Prostate gland (tissue), 2 donors: ENCODE data around the gene ZFHX3. TPM values are rescaled to one million over a fixed set of nuclear protein-coding genes. Genes with fewer than 3 reads are reported as not detected.

Source experiments
- DNase-seq: peaks from one replicate; pipeline ENCODE4 v3.0.0-alpha.2; 2019; ENCODE audit warnings: low spot score
- H3K27ac ChIP-seq, 2 donors: fragments of 200-600 bp; sonication (generic); 2 replicates each; pipeline ENCODE4 v1.5.1; 2017 to 2019
- H3K27me3 ChIP-seq: fragments of 200-600 bp; sonication (generic); replicated peaks from 2 replicates; pipeline ENCODE4 v1.5.1; 2019; ENCODE audit not compliant: insufficient read depth
- H3K36me3 ChIP-seq, 2 donors: fragments of 200-600 bp; sonication (generic); 1 replicate in 1 of 2; 2 replicates in 1 of 2; pipeline versions ENCODE4 v1.5.1 to v1.8.1; 2017 to 2019
- H3K4me1 ChIP-seq: fragments of 200-600 bp; sonication (generic); replicated peaks from 2 replicates; pipeline ENCODE4 v1.5.1; 2019
- H3K4me3 ChIP-seq, 2 donors: fragments of 200-600 bp; sonication (generic); 2 replicates each; pipeline ENCODE4 v1.5.1; 2017 to 2019
- H3K9me3 ChIP-seq: fragments of 200-600 bp; sonication (generic); 2 replicates; pipeline ENCODE4 v1.5.1; 2017
- CTCF ChIP-seq, 4 experiments: fragments of 200-600 bp in 2 of 4; fragments of 450-650 bp in 2 of 4; sonication (generic) in 2 of 4; IDR thresholded peaks; 1 replicate in 3 of 4; 2 replicates in 1 of 4; pipeline ENCODE4 v1.5.1; 2016 to 2019; ENCODE audit warnings: antibody characterized with exemption in 4 of 4, mild to moderate bottlenecking in 2 of 4, moderate library complexity in 2 of 4
- POLR2A ChIP-seq: fragments of 450-650 bp; IDR thresholded peaks from one replicate; pipeline ENCODE4 v1.6.1; 2016; ENCODE audit warnings: antibody characterized with exemption, mild to moderate bottlenecking
- POLR2AphosphoS5 ChIP-seq: sonication (generic); formaldehyde crosslinking; IDR thresholded peaks from one replicate; pipeline ENCODE4 v1.6.1; 2017; ENCODE audit warnings: antibody characterized with exemption
- WGBS: methylation state at CpG from one replicate; pipeline ENCODE4 v1.1.5; 2018; 5-methylcytosine and 5-hydroxymethylcytosine counted together
- intact Hi-C: fragments of 100-400 bp; cut with DNase I; formaldehyde crosslinking; loops from one replicate; pipeline ENCODE4 v1.14.2; 2022
- total RNA-seq, 2 donors: library from RNA; depleted of rRNA; stranded (reverse); fragments of >200 nt; gene quantifications; one replicate each; pipeline ENCODE4 v1.1.0, GENCODE V29; 2016

Gene ZFHX3
- 10 to 100 TPM; 51.1 to 53.9 TPM for total RNA-seq

GRCh38 chr16:73047536-73048291 is at the start of gene ZFHX3:
ZFHX3 (minus strand) TSS chr16:73048128; CDS start chr16:72960145, 87,983 bp downstream.
- intact Hi-C loops = loop anchor here (5.0 kb wide), 4 partner anchors 60 to 215 kb away; no protein-coding TSS in a partner anchor
- WGBS = under 1% methylated on average over 30 of the region's 64 CpGs
- Histone ChIP-seq H3K36me3 (no peaks in the 10 kb centered on the region), H3K4me1 (peaks cover 46% of the 10 kb centered on the region), H3K27ac (peak within 1 kb of the TSS; percentile 97 to 100), H3K4me3 (peak within 1 kb of the TSS; percentile 79 to 92), H3K27me3 (no peaks in the 10 kb centered on the region), H3K9me3 (no peaks in the 10 kb centered on the region)
- peak in 1 of 4 experiments; percentile 29 for TF ChIP-seq CTCF (IDR thresholded peaks at IDR 0.05)
- TF ChIP-seq POLR2A = peak; percentile 11
- TF ChIP-seq POLR2AphosphoS5 = peak; percentile 62
- DNase-seq = peak; percentile 78

GRCh38 chr16:73096510-73096909 is 48.6 kb upstream of the ZFHX3 start:
- WGBS = 82% methylated on average over 3 of the region's 3 CpGs
- intact Hi-C loops = no loop called here
- H3K27ac ChIP-seq = no peak overlapping the region
- TF ChIP-seq CTCF (IDR thresholded peaks at IDR 0.05) (no peak), POLR2AphosphoS5 (no peak), POLR2A (no peak)
- no peak for DNase-seq
- H3K4me3 ChIP-seq = no peak overlapping the region
- H3K4me1 ChIP-seq = no peaks in the 10 kb centered on the region
- no peaks in the 10 kb centered on the region for H3K27me3 ChIP-seq
- H3K9me3 ChIP-seq = no peaks in the 10 kb centered on the region
- H3K36me3 ChIP-seq = no peaks in the 10 kb centered on the region

GRCh38 chr16:73095885-73096421 is 48.0 kb upstream of the ZFHX3 start:
- intact Hi-C loops = no loop called here
- DNase-seq = no peak
- H3K4me1 ChIP-seq = no peaks in the 10 kb centered on the region
- H3K27ac ChIP-seq = no peak overlapping the region
- no peak for TF ChIP-seq POLR2A
- TF ChIP-seq POLR2AphosphoS5 = no peak
- TF ChIP-seq CTCF (IDR thresholded peaks at IDR 0.05) = no peak
- no peak overlapping the region for H3K4me3 ChIP-seq
- H3K27me3 ChIP-seq = no peaks in the 10 kb centered on the region
- H3K36me3 ChIP-seq = no peaks in the 10 kb centered on the region
- H3K9me3 ChIP-seq = no peaks in the 10 kb centered on the region
- WGBS = 16% methylated on average over 9 of the region's 9 CpGs

GRCh38 chr16:73095142-73095820 is 47.4 kb upstream of the ZFHX3 start:
- Histone ChIP-seq H3K27me3 (no peaks in the 10 kb centered on the region), H3K4me1 (no peaks in the 10 kb centered on the region), H3K27ac (no peak overlapping the region), H3K36me3 (no peaks in the 10 kb centered on the region), H3K9me3 (no peaks in the 10 kb centered on the region), H3K4me3 (no peak overlapping the region)
- intact Hi-C loops = no loop called here
- WGBS = 60% methylated on average over 6 of the region's 6 CpGs
- TF ChIP-seq POLR2AphosphoS5 = no peak
- TF ChIP-seq CTCF (IDR thresholded peaks at IDR 0.05) = no peak
- TF ChIP-seq POLR2A = no peak
- no peak for DNase-seq
